GM19351 (cell line): Measurements from ENCODE around the gene WDR1.

Source experiments
- ATAC-seq: cut with Tn5 transposase; IDR thresholded peaks from one replicate; pipeline ENCODE4 v1.9.1; 2021; ENCODE audit warnings: mild to moderate bottlenecking, moderate library complexity; ENCODE audit not compliant: unreplicated experiment

The WDR1 gene

GRCh38 chr4:10087152-10087791 lies 29.3 kb downstream of the WDR1 start:
- ATAC-seq = no peak

- no peak for ATAC-seq
Observed at GRCh38 chr4:10086506-10087120, 30.0 kb downstream of the WDR1 start.

GRCh38 chr4:10085828-10086505 lies 30.6 kb downstream of the WDR1 start:
- ATAC-seq = no peak

GRCh38 chr4:10085386-10085785 lies 31.2 kb downstream of the WDR1 start:
- no peak for ATAC-seq

- ATAC-seq = no peak
Observed at GRCh38 chr4:10084651-10085358, 31.8 kb downstream of the WDR1 start.

- no peak for ATAC-seq
Observed at GRCh38 chr4:10083861-10084641, 32.5 kb downstream of the WDR1 start.

GRCh38 chr4:10083331-10083771 lies 33.2 kb downstream of the WDR1 start:
- ATAC-seq = no peak

GRCh38 chr4:10082459-10083272 lies 33.9 kb downstream of the WDR1 start:
- no peak for ATAC-seq

- no peak for ATAC-seq
Observed at GRCh38 chr4:10082047-10082446, 34.6 kb downstream of the WDR1 start.

GRCh38 chr4:10081218-10081606 lies 35.4 kb downstream of the WDR1 start:
- ATAC-seq = no peak

- no peak for ATAC-seq
Observed at GRCh38 chr4:10080589-10081217, 35.9 kb downstream of the WDR1 start.

GRCh38 chr4:10079912-10080588 lies 36.5 kb downstream of the WDR1 start:
- ATAC-seq = no peak

- ATAC-seq = no peak
Observed at GRCh38 chr4:10079256-10079655, 37.3 kb downstream of the WDR1 start.

- no peak for ATAC-seq
Observed at GRCh38 chr4:10078481-10079233, 37.9 kb downstream of the WDR1 start.

GRCh38 chr4:10077483-10078335 lies 38.9 kb downstream of the WDR1 start:
- ATAC-seq = no peak

GRCh38 chr4:10077076-10077475 lies 39.5 kb downstream of the WDR1 start:
- no peak for ATAC-seq

GRCh38 chr4:10075953-10076391 lies 40.6 kb downstream of the WDR1 start:
- ATAC-seq = no peak
